WTC11 (cell line): Measurements from ENCODE around the gene MRNIP. TPM values are rescaled to one million over a fixed set of nuclear protein-coding genes. Genes with fewer than 3 reads are reported as not detected.

Experiments used
- ATAC-seq: fragments of 200-7000 bp; cut with Tn5 transposase; 2 replicates; pipeline ENCODE4 v1.10.0; 2021; ENCODE audit warnings: mild to moderate bottlenecking, moderate library complexity
- CTCF ChIA-PET: fragments of 300-600 bp; sonication (Branson Sonifier 250); formaldehyde crosslinking; loops from one replicate; lab custom pipeline; 2021; ENCODE audit warnings: antibody characterized with exemption; lab: Charles Lee
- POLR2A ChIA-PET: fragments of 350-600 bp; sonication (Branson Sonifier 250); formaldehyde crosslinking; loops from one replicate; lab custom pipeline; 2021; ENCODE audit warnings: antibody characterized with exemption; lab: Charles Lee
- DNase-seq: peaks from one replicate; pipeline ENCODE4 v3.0.0; 2021; ENCODE audit warnings: low spot score
- H3K27ac Mint-ChIP-seq: 2 replicates; pipeline ENCODE4 v1.8.0; 2021; ENCODE audit warnings: mixed read lengths
- H3K27me3 Mint-ChIP-seq: 2 replicates; pipeline ENCODE4 v1.8.0; 2021; ENCODE audit warnings: low read depth, mild to moderate bottlenecking, moderate library complexity, mixed read lengths
- H3K36me3 Mint-ChIP-seq: 2 replicates; pipeline ENCODE4 v1.8.0; 2021; ENCODE audit warnings: mixed read lengths
- H3K4me1 Mint-ChIP-seq: 2 replicates; pipeline ENCODE4 v1.8.0; 2022; ENCODE audit warnings: mixed read lengths
- H3K4me3 Mint-ChIP-seq: 2 replicates; pipeline ENCODE4 v1.8.0; 2021; ENCODE audit warnings: mild to moderate bottlenecking, moderate library complexity, mixed read lengths
- H3K9me3 Mint-ChIP-seq: 2 replicates; pipeline ENCODE4 v1.8.0; 2021; ENCODE audit warnings: mixed read lengths
- AFF4 ChIP-seq: sonication (generic); formaldehyde crosslinking; IDR thresholded peaks from 2 replicates; pipeline ENCODE4 v1.8.1; 2023; ENCODE audit warnings: mild to moderate bottlenecking, missing genetic modification reagents, borderline replicate concordance
- AR ChIP-seq: fragments of 250-450 bp; sonication (Bioruptor Pico); IDR thresholded peaks from 2 replicates; pipeline ENCODE4 v1.9.0; 2021; ENCODE audit warnings: mild to moderate bottlenecking
- CBFB ChIP-seq: sonication (generic); formaldehyde crosslinking; IDR thresholded peaks from 2 replicates; pipeline ENCODE4 v1.8.1; 2022; ENCODE audit warnings: mild to moderate bottlenecking, low read depth, missing genetic modification reagents
- ELF4 ChIP-seq: sonication (generic); formaldehyde crosslinking; IDR thresholded peaks from 2 replicates; pipeline ENCODE4 v1.8.1; 2022; ENCODE audit warnings: low read depth, mild to moderate bottlenecking, moderate library complexity, missing genetic modification reagents
- EMX1 ChIP-seq: fragments of 250-450 bp; sonication (Bioruptor Pico); IDR thresholded peaks from 2 replicates; pipeline ENCODE4 v1.8.0; 2021; ENCODE audit warnings: mild to moderate bottlenecking
- GRHL2 ChIP-seq: fragments of 250-450 bp; sonication (Bioruptor Pico); IDR thresholded peaks from 2 replicates; pipeline ENCODE4 v1.8.0; 2022; ENCODE audit warnings: mild to moderate bottlenecking, moderate library complexity; ENCODE audit not compliant: insufficient replicate concordance, severe bottlenecking
- HMGA2 ChIP-seq: fragments of 250-450 bp; sonication (Bioruptor Pico); IDR thresholded peaks from 2 replicates; pipeline ENCODE4 v1.4.0; 2021; ENCODE audit warnings: mild to moderate bottlenecking, moderate library complexity
- JAZF1 ChIP-seq: fragments of 250-450 bp; sonication (Bioruptor Pico); IDR thresholded peaks from 2 replicates; pipeline ENCODE4 v1.9.0; 2021; ENCODE audit warnings: moderate library complexity, mild to moderate bottlenecking, inconsistent platforms
- JUN ChIP-seq: sonication (generic); formaldehyde crosslinking; IDR thresholded peaks from 2 replicates; pipeline ENCODE4 v1.8.0; 2023; ENCODE audit warnings: mild to moderate bottlenecking, missing genetic modification reagents
- MLX ChIP-seq: sonication (generic); formaldehyde crosslinking; IDR thresholded peaks from 2 replicates; pipeline ENCODE4 v1.8.1; 2023; ENCODE audit warnings: mild to moderate bottlenecking, missing genetic modification reagents, moderate library complexity
- MYBL2 ChIP-seq: sonication (generic); formaldehyde crosslinking; IDR thresholded peaks from 2 replicates; pipeline ENCODE4 v1.8.1; 2023; ENCODE audit warnings: mild to moderate bottlenecking, moderate library complexity, missing genetic modification reagents
- NFATC4 ChIP-seq: fragments of 250-450 bp; sonication (Bioruptor Pico); IDR thresholded peaks from 2 replicates; pipeline ENCODE4 v1.9.0; 2021; ENCODE audit warnings: mild to moderate bottlenecking
- PRRX2 ChIP-seq: fragments of 250-450 bp; sonication (Bioruptor Pico); IDR thresholded peaks from 2 replicates; pipeline ENCODE4 v1.8.0; 2021; ENCODE audit warnings: mild to moderate bottlenecking
- TP53 ChIP-seq: sonication (generic); formaldehyde crosslinking; IDR thresholded peaks from 2 replicates; pipeline ENCODE4 v1.8.1; 2023; ENCODE audit warnings: mild to moderate bottlenecking, missing genetic modification reagents
- ZNF263 ChIP-seq: sonication (generic); formaldehyde crosslinking; IDR thresholded peaks from 2 replicates; pipeline ENCODE4 v1.8.1; 2022; ENCODE audit warnings: low read depth, mild to moderate bottlenecking, moderate library complexity, missing genetic modification reagents
- ZNF396 ChIP-seq: fragments of 250-450 bp; sonication (Bioruptor Pico); IDR thresholded peaks from 2 replicates; pipeline ENCODE4 v1.8.0; 2021; ENCODE audit warnings: mild to moderate bottlenecking, moderate library complexity, borderline replicate concordance
- ZNF425 ChIP-seq: fragments of 250-450 bp; sonication (Bioruptor Pico); conservative IDR thresholded peaks from 2 replicates; pipeline ENCODE4 v1.9.0; 2021; ENCODE audit warnings: mild to moderate bottlenecking
- ZNF671 ChIP-seq: fragments of 250-450 bp; sonication (Bioruptor Pico); IDR thresholded peaks from 2 replicates; pipeline ENCODE4 v1.8.0; 2021; ENCODE audit warnings: mild to moderate bottlenecking
- total RNA-seq: library from RNA; stranded (reverse); gene quantifications from 3 replicates; pipeline ENCODE4 v1.2.3, GENCODE V29; 2021

The MRNIP gene
- total RNA-seq, 1 experiment from 2014 or later = 42.0 TPM

GRCh38 chr5:179862891-179863290 lies 4.3 kb upstream of the MRNIP start:
- POLR2A ChIA-PET = no interaction called here

More at GRCh38 chr5:179862891-179863290, 4.3 kb upstream of the MRNIP start:
- peaks cover 7% of the 10 kb centered on the region for H3K9me3 Mint-ChIP-seq
- H3K27me3 Mint-ChIP-seq = no peaks in the 10 kb centered on the region; the same call in 1 of the 2 replicates
- H3K4me1 Mint-ChIP-seq = peaks cover 16% of the 10 kb centered on the region
- DNase-seq = no peak
- CTCF ChIA-PET = interaction anchor here (0.6 kb wide), 1 partner anchor 1612 kb away, joined by 3 read pairs; no protein-coding TSS in a partner anchor
- no peak for TF ChIP-seq GRHL2
- TF ChIP-seq MYBL2 (CRISPR knock-in tag) = no peak
- TF ChIP-seq ZNF263 (CRISPR knock-in tag) = no peak
- TF ChIP-seq CBFB = no peak
- TF ChIP-seq EMX1 (CRISPR knock-in tag) = no peak
- TF ChIP-seq HMGA2 (CRISPR knock-in tag) = no peak
- no peak for TF ChIP-seq JAZF1 (CRISPR knock-in tag)
- TF ChIP-seq AR (CRISPR knock-in tag) = no peak
- TF ChIP-seq AFF4 (CRISPR knock-in tag) = no peak
- TF ChIP-seq ZNF425 (CRISPR knock-in tag) = no peak
- TF ChIP-seq PRRX2 (CRISPR knock-in tag) = no peak
- TF ChIP-seq TP53 (CRISPR knock-in tag) = no peak
- TF ChIP-seq ELF4 (CRISPR knock-in tag) = no peak
- no peak for TF ChIP-seq NFATC4
- TF ChIP-seq ZNF396 = no peak
- no peak for TF ChIP-seq ZNF671 (CRISPR knock-in tag)
- TF ChIP-seq JUN (CRISPR knock-in tag) = no peak
- no peak for TF ChIP-seq MLX
- TF ChIP-seq, all 79 proteins: peak for 0
- no peak for ATAC-seq
- Mint-ChIP-seq H3K36me3 (peaks cover 42% of the 10 kb centered on the region), H3K27ac (no peak overlapping the region), H3K4me3 (no peak overlapping the region)
